GM10266 (cell line): ENCODE results near the gene OR2T6.
"Not testable (repeated sequence)": the region's sequence is repeated elsewhere in the genome, so short reads cannot be mapped to it uniquely, and the experiment has no call there.

Experiments used
- DNase-seq: peaks from one replicate; pipeline ENCODE4 v3.0.0; 2012; ENCODE audit errors: extremely low spot score
- CTCF ChIP-seq: IDR thresholded peaks from 2 replicates; pipeline ENCODE4 v1.5.1; 2012; ENCODE audit warnings: mild to moderate bottlenecking, low read depth; ENCODE audit not compliant: control insufficient read depth, insufficient read depth; ENCODE audit errors: missing control alignments

Gene OR2T6

GRCh38 chr1:248406721-248407692, 31.5 kb downstream of the OR2T6 start:
- DNase-seq, result no peak
- no peak for TF ChIP-seq CTCF

- no peak for DNase-seq
- no peak for TF ChIP-seq CTCF
Measured at GRCh38 chr1:248416226-248416625, 40.7 kb downstream of the OR2T6 start.

GRCh38 chr1:248417854-248418253, 42.3 kb downstream of the OR2T6 start:
- TF ChIP-seq CTCF, result no peak
- DNase-seq, result no peak

GRCh38 chr1:248421384-248421783, 45.8 kb downstream of the OR2T6 start:
- DNase-seq, result no peak
- TF ChIP-seq CTCF, result no peak

- not testable (repeated sequence) for DNase-seq
Measured at GRCh38 chr1:248427526-248428191, 52.1 kb downstream of the OR2T6 start.

- not testable (repeated sequence) for DNase-seq
Measured at GRCh38 chr1:248428192-248428533, 52.6 kb downstream of the OR2T6 start.

GRCh38 chr1:248431683-248432082, 56.1 kb downstream of the OR2T6 start:
- not testable (repeated sequence) for DNase-seq

GRCh38 chr1:248432201-248432600, 56.7 kb downstream of the OR2T6 start:
- DNase-seq, result not testable (repeated sequence)

- not testable (repeated sequence) for DNase-seq
Measured at GRCh38 chr1:248433811-248434415, 58.4 kb downstream of the OR2T6 start.

- not testable (repeated sequence) for DNase-seq
Measured at GRCh38 chr1:248434913-248435312, 59.4 kb downstream of the OR2T6 start.

- DNase-seq, result not testable (repeated sequence)
Measured at GRCh38 chr1:248436303-248436702, 60.8 kb downstream of the OR2T6 start.

GRCh38 chr1:248438668-248439067, 63.1 kb downstream of the OR2T6 start:
- DNase-seq, result not testable (repeated sequence)

GRCh38 chr1:248439283-248439682, 63.7 kb downstream of the OR2T6 start:
- not testable (repeated sequence) for DNase-seq
